Measurements from ENCODE around the gene MRPL1. TPM values are rescaled to one million over a fixed set of nuclear protein-coding genes. Genes with fewer than 3 reads are reported as not detected.
A peak's percentile ranks its signal among the peaks of the same experiment; 100 is the strongest.

MRPL1 gene
- total and polyA plus RNA-seq, 9 of the 15 experiments (the other 6 are each of a cell fraction or from before 2014, with no cell fraction given) = 38.4 to 75.7 (median 63.7) TPM

DNA sequence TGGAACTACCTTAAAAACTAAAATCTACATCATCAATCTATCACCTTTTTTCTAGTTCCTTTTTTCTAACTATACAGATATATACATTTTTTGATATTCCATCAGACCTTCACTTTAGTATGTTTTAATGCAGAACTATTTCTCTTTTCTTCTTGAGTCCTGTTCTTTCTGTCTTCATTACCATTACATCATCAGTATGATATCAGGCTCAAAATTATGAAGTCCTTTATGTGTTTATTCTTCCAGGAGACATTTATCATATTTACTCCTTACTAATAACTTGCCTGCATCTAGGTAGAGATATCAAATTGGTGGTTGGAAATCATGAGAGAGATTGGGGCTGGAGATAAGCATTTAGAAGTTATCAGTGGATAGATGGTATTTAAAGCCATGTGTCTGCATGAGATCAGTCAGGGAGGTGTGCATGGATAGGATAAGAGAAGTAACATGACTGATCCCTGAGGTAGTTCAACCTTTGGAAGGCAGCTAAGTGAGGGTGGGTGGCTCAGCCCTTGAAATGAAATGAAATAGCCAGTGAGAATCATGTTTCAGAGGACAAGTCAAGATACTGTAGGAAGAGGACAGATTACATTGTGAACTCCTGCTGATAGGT lies 43.1 kb downstream of the MRPL1 start (continued):
- TF ChIP-seq CBX1 (IDR thresholded peaks at IDR 0.05; ENCODE audit: low read depth) (no peak), ZEB2 (IDR thresholded peaks at IDR 0.05) (peak; percentile 80), STAG1 (CRISPR knock-in tag; IDR thresholded peaks at IDR 0.05; ENCODE audit: borderline replicate concordance) (no peak), ZNF507 (tag; conservative IDR thresholded peaks at IDR 0.05) (no peak), ZNF124 (CRISPR knock-in tag; IDR thresholded peaks at IDR 0.05) (no peak), GATAD2A (IDR thresholded peaks at IDR 0.05) (peak; percentile 54; the same call in 1 of the 2 replicates), ZNF263 (CRISPR knock-in tag; IDR thresholded peaks at IDR 0.05; ENCODE audit: borderline replicate concordance) (no peak), PYGO2 (tag; IDR thresholded peaks at IDR 0.05) (no peak), MTA1 (IDR thresholded peaks at IDR 0.05; ENCODE audit: borderline replicate concordance) (0 out of 2 replicates have a peak, but pooled peaks have one; percentile 50), BRCA1 (IDR thresholded peaks at IDR 0.05) (no peak), BRCA1 (CRISPR knock-in tag; IDR thresholded peaks at IDR 0.05) (no peak), LEF1 (IDR thresholded peaks at IDR 0.05) (0 out of 2 replicates have a peak, but pooled peaks have one; percentile 49), HDAC8 (tag; IDR thresholded peaks at IDR 0.05) (no peak), ZNF121 (CRISPR knock-in tag; conservative IDR thresholded peaks at IDR 0.05) (no peak), NBN (IDR thresholded peaks at IDR 0.05; ENCODE audit: low read depth) (peak; percentile 31; the same call in 1 of the 2 replicates), KLF13 (tag; IDR thresholded peaks at IDR 0.05; ENCODE audit: borderline replicate concordance, low read depth) (no peak), NCOA4 (IDR thresholded peaks at IDR 0.05; ENCODE audit: partially characterized antibody) (no peak), MEF2D (tag; conservative IDR thresholded peaks at IDR 0.05; ENCODE audit: low read depth) (no peak), GTF2F1 (IDR thresholded peaks at IDR 0.05; ENCODE audit: low read depth, low read length) (no peak)
- TF ChIP-seq, protein P1, sequence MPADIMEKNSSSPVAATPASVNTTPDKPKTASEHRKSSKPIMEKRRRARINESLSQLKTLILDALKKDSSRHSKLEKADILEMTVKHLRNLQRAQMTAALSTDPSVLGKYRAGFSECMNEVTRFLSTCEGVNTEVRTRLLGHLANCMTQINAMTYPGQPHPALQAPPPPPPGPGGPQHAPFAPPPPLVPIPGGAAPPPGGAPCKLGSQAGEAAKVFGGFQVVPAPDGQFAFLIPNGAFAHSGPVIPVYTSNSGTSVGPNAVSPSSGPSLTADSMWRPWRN (IDR thresholded peaks at IDR 0.05; ENCODE audit: low read depth) = no peak; the same call in 1 of the 2 replicates
- TF ChIP-seq, protein P2, sequence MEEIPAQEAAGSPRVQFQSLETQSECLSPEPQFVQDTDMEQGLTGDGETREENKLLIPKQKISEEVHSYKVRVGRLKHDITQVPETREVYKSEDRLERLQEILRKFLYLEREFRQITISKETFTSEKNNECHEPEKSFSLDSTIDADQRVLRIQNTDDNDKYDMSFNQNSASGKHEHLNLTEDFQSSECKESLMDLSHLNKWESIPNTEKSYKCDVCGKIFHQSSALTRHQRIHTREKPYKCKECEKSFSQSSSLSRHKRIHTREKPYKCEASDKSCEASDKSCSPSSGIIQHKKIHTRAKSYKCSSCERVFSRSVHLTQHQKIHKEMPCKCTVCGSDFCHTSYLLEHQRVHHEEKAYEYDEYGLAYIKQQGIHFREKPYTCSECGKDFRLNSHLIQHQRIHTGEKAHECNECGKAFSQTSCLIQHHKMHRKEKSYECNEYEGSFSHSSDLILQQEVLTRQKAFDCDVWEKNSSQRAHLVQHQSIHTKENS (CRISPR knock-in tag; IDR thresholded peaks at IDR 0.05) = no peak
- TF ChIP-seq, protein P3, sequence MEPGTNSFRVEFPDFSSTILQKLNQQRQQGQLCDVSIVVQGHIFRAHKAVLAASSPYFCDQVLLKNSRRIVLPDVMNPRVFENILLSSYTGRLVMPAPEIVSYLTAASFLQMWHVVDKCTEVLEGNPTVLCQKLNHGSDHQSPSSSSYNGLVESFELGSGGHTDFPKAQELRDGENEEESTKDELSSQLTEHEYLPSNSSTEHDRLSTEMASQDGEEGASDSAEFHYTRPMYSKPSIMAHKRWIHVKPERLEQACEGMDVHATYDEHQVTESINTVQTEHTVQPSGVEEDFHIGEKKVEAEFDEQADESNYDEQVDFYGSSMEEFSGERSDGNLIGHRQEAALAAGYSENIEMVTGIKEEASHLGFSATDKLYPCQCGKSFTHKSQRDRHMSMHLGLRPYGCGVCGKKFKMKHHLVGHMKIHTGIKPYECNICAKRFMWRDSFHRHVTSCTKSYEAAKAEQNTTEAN (CRISPR knock-in tag; IDR thresholded peaks at IDR 0.05) = no peak
- TF ChIP-seq, protein P4, sequence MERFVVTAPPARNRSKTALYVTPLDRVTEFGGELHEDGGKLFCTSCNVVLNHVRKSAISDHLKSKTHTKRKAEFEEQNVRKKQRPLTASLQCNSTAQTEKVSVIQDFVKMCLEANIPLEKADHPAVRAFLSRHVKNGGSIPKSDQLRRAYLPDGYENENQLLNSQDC (CRISPR knock-in tag; IDR thresholded peaks at IDR 0.05) = no peak
- TF ChIP-seq, protein P5, sequence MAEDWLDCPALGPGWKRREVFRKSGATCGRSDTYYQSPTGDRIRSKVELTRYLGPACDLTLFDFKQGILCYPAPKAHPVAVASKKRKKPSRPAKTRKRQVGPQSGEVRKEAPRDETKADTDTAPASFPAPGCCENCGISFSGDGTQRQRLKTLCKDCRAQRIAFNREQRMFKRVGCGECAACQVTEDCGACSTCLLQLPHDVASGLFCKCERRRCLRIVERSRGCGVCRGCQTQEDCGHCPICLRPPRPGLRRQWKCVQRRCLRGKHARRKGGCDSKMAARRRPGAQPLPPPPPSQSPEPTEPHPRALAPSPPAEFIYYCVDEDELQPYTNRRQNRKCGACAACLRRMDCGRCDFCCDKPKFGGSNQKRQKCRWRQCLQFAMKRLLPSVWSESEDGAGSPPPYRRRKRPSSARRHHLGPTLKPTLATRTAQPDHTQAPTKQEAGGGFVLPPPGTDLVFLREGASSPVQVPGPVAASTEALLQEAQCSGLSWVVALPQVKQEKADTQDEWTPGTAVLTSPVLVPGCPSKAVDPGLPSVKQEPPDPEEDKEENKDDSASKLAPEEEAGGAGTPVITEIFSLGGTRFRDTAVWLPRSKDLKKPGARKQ (CRISPR knock-in tag; IDR thresholded peaks at IDR 0.05) = no peak

Data from K562 (cell line).